Measurements from ENCODE around the gene DGAT2.
"Not testable (repeated sequence)": the region's sequence is repeated elsewhere in the genome, so short reads cannot be mapped to it uniquely, and the experiment has no call there.

Gene DGAT2, protein sequence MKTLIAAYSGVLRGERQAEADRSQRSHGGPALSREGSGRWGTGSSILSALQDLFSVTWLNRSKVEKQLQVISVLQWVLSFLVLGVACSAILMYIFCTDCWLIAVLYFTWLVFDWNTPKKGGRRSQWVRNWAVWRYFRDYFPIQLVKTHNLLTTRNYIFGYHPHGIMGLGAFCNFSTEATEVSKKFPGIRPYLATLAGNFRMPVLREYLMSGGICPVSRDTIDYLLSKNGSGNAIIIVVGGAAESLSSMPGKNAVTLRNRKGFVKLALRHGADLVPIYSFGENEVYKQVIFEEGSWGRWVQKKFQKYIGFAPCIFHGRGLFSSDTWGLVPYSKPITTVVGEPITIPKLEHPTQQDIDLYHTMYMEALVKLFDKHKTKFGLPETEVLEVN

DNA sequence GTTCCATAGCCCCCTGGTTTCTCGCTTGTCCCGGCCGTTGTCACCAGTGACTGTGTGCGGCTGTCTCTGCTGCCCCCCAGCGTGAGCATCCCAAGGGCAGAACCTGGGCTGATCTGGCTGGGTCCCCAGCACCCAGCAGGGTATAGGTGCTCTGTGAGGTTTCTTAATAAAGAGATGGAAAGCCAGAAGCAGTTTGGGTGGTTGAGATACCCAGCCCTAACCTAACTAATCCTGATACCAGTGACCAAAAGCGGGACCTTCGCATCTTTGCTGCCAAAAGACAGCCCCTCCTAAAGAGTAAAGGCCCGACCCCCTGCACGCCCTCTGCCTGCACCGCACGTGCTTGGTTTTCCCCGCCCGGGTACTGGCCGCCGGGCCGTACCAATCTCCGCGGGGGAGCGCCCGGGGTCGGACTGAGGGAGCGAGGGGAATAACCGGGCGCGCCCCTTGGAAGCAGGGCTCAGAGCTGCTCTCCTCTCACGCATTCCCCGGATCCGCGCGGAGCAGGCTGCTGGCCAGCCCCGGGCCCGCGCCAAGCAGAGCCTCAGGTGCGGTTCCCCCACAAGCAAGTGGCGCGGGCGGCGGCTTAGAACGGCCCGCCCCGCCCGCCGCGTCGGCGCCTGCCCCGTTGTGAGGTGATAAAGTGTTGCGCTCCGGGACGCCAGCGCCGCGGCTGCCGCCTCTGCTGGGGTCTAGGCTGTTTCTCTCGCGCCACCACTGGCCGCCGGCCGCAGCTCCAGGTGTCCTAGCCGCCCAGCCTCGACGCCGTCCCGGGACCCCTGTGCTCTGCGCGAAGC is at the start of gene DGAT2:
TSS of gene DGAT2 (plus strand) at position 667 of the 797 bp plus-strand sequence. CDS start 214 bp downstream, outside the sequence.
- no peak for DNase-seq (ENCODE audit: low read depth, low spot score)

GRCh38 chr11:75719340-75720239 is 49.0 kb upstream of the DGAT2 start:
- no peak for DNase-seq (ENCODE audit: low read depth, low spot score)

GRCh38 chr11:75720639-75721038 is 47.9 kb upstream of the DGAT2 start:
- DNase-seq (ENCODE audit: low read depth, low spot score): no peak

GRCh38 chr11:75721852-75722668 is 46.5 kb upstream of the DGAT2 start:
- no peak for DNase-seq (ENCODE audit: low read depth, low spot score)

DNA sequence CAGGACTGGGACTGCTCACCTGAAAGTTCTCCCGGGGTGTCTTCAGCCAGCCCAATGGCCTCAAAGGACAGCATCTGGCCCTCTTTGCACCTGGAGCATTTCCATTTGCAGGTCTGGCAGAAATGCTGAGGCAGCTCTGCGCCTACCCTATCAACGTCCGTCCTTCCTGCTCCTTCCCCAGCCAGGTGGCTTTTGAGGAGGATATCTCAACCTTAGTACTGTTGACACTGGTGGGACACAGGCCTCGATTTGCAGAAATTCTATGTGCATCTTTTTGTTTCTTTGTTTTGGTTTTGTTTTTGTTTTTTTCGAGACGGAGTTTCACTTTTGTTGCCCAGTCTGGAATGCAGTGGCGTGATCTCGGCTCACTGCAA is 45.9 kb upstream of the DGAT2 start:
- no peak for DNase-seq (ENCODE audit: low read depth, low spot score)

GRCh38 chr11:75725547-75726320 is 42.8 kb upstream of the DGAT2 start:
- no peak for DNase-seq (ENCODE audit: low read depth, low spot score)

DNA sequence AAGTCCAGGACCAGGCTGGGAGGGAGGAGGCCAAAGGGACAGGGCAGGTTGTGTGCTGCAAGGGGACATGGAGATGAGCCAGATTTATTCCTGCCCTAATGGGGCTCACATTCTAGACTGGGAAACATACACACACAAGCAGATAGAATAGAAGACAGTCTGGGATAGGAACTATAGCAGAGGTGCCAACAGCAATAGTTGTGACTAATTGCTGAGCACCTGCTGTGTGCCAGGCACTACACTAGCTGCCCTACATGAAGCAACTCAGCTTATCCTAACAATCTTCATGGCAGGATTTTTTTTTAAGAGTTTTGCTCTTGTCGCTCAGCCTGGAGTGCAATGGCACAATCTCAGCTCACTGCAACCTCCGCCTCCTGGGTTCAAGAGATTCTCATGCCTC is 39.6 kb upstream of the DGAT2 start:
- DNase-seq (ENCODE audit: low read depth, low spot score): no peak

DNA sequence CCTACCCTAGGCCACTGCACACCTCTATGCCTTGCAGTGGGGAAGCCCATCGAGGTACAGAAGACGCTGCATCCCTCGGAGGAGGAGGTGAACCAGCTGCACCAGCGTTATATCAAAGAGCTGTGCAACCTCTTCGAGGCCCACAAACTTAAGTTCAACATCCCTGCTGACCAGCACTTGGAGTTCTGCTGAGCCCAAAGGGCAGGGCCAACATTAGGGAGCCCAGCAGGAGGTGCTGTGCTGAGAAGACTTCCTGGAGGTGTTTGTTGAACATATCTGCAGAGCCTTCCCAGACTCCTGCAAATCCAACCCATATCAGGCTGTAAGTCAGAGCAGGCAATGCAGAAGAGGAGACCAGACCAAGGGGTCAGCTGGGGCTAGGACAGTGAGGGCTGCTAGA is 37.5 kb upstream of the DGAT2 start:
- DNase-seq (ENCODE audit: low read depth, low spot score): no peak

- DNase-seq (ENCODE audit: low read depth, low spot score): no peak
Measured at GRCh38 chr11:75733071-75733430, 35.5 kb upstream of the DGAT2 start.

GRCh38 chr11:75733431-75734107 is 35.0 kb upstream of the DGAT2 start:
- DNase-seq (ENCODE audit: low read depth, low spot score): no peak

- DNase-seq (ENCODE audit: low read depth, low spot score): no peak
Measured at GRCh38 chr11:75734491-75735180, 33.9 kb upstream of the DGAT2 start.

DNA sequence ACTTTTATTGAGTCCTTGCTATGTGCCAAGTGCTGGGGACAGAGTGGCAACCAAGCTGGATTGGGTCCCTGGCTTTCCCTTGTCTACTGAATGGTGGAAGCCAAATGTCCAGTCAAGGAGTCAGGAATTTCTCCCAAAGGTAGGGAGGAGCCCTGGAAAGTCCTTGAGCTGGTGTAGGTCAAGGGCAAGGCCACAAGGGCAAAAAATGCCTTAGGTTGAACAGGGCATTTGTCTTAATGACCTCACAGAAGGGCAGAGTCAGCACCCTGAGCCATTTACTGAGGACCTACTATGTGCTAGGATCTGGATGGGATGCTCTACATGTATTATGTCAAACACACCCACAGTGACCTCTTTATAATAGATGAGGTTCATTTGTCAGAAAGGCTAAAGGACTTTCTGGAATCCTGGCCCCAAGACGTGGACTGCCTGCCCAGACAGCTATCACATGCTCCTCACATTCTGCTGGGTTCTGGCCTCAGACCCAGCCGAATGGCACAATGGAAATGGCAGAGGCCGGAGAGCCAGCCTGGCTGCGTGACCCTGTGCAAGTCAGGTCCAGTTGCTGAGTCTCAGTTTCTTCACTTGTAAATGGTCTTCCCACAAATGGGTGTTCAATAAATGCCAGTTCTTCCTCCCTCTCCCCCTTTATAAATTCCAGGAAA is 33.3 kb upstream of the DGAT2 start:
- no peak for DNase-seq (ENCODE audit: low read depth, low spot score)

DNA sequence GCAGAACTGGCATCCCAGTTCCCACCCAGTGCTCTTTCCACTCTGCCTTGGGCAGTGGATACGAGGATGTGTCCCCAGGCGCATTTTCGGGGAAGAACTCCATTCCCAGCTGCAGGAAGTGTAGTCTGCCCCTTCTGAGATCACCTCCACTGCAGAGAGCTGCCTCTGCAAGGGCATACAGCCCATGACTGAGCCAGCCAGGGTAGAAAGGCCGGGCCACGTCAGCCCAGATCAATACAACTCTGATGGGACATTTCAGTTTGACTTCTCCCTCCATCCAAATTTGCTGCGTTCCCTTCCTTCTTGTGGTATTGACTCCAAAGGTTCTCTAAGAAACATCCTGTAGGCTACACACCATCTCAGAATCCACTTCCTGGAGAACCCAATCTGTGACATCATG is 31.3 kb upstream of the DGAT2 start:
- DNase-seq (ENCODE audit: low read depth, low spot score): no peak

DNA sequence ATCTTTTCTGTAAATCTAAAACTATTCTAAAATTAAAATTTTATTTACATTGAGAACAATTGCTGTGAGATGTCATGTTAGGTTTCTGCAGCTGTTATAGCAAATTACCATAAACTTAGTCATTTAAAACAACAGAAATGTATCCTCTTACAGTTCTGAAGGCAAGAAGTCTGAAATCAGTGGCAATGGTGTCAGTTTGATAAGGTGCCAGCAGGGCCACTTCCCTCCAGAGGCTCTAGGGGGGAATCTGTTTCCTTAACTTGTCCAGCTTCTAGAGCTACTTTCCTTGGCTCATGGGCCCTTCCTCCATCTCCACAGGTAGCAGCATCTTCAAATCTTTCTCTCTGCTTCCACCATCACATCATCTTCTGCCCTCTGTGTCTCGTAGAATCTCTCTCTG is 27.9 kb upstream of the DGAT2 start:
- no peak for DNase-seq (ENCODE audit: low read depth, low spot score)

DNA sequence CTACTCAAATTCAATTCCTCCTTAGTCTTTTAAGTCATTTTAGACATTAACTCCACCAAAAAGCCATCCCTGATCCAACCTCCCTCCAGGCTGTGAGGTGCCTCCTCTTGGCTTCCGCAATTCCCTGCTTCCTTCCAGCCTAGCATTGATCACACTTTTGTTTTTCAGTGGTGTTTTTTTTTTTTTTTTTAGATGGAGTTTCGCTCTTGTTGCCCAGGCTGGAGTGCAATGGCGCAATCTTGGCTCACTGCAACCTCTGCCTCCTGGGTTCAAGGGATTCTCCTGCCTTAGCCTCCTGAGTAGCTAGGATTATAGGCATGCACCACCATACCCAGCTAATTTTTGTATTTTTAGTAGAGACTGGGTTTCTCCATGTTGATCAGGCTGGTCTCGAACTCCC is 25.4 kb upstream of the DGAT2 start:
- DNase-seq (ENCODE audit: low read depth, low spot score): not testable (repeated sequence)

DNA sequence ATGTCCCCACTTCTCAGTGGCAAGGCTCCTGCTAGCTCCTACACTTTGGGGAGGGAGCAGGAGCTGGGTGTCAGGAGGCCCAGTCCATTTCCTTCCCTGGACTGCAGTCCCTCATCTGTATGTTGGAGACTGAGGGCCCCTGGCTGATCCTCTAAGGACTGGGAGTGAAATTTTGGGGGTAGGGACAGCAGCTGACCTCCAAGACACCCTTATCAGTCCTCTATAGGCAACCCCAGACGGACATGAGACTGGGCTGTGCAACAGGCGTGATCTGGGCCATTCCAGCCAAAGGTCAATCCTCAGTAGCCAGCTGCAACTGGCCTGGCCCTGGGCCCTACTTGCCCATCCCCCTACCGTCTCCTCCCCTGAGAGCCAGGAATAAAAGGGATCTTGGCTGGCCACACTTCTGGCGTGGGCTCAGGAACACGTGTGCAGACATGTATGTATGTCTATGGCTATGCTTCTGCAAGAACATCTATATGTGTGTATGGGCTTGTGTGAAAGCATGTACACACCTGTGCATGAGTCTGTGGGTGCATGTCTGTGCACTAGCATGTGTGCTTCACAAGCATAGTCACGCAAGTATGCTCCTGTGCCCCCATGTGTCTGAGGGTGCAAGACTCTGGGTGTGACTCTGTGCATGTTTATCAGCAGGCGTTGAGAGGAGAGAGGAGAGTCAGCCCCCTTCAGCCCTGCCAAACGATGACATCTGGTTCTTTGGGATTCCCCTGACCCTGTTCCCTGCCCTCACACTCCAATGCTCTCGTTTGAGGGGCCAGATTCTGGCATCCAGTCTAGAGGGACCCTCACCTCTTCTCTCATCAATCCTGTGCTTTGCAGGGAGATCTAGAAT is 24.6 kb upstream of the DGAT2 start:
- DNase-seq (ENCODE audit: low read depth, low spot score): no peak

DNA sequence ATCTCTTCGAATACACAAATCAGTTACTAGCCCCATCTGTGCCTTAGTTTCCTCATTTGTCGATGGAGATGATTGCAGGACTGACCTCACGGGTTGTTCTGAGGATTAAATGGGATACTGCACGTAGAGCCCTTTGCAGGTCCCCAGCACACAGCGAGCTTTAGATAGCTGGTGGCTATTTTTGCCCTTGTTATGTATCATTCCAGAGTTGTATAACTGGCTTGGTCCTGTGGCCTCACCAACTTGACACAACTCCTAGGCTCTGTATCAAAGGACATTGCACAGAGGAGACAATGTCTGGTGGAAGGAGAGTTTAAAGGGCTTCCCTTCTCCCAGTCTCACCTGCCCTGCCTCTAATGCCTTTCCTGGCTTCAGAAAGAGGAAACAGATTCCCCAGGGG is 22.8 kb upstream of the DGAT2 start:
- no peak for DNase-seq (ENCODE audit: low read depth, low spot score)
